ENCODE data around the gene ARV1. TPM values are rescaled to one million over a fixed set of nuclear protein-coding genes. Genes with fewer than 3 reads are reported as not detected.
A peak's percentile ranks its signal among the peaks of the same experiment; 100 is the strongest.
"Not testable (repeated sequence)": the region's sequence is repeated elsewhere in the genome, so short reads cannot be mapped to it uniquely, and the experiment has no call there.

Gene ARV1
- total and polyA plus RNA-seq, 5 experiments from 2014 or later: 10.6 to 35.2 (median 30.1) TPM

DNA sequence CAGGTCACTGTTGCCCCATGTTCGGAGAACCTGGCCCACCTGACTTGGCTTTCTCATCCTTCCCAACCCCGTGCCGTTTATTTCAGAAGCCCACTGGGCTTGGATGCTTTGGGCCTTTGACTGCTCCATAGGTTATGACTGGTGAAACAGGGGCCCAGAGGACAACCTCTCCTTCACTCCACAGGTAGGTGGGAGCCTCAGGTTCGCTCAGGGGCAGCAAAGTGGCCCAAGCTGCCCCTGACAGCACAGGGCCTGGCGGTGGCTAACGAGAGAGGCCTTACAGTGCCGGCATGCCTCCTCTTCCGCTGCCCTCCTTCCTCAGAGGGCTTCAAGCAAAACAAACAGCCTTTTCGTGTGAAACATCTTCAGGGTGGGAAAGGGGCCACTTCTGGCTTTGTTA is 44.3 kb downstream of the ARV1 start:
- peak overlapping the region in 1 of 10 donors; percentile 90 for H3K27ac Mint-ChIP-seq
- H3K4me1 Mint-ChIP-seq: peaks cover 7 to 18% (median 15%) of the 10 kb centered on the region in 4 donors
- POLR2A ChIA-PET: no interaction called here
- H3K4me3 Mint-ChIP-seq: no peak overlapping the region
- DNase-seq: no peak
- H3K9me3 Mint-ChIP-seq: no peaks in the 10 kb centered on the region
- H3K36me3 Mint-ChIP-seq: peaks cover 0 to 21% (median 4%) of the 10 kb centered on the region in 3 donors
- peaks cover 0 to 3% (median 0%) of the 10 kb centered on the region in 5 donors for H3K27me3 Mint-ChIP-seq
- no peak for ATAC-seq

DNA sequence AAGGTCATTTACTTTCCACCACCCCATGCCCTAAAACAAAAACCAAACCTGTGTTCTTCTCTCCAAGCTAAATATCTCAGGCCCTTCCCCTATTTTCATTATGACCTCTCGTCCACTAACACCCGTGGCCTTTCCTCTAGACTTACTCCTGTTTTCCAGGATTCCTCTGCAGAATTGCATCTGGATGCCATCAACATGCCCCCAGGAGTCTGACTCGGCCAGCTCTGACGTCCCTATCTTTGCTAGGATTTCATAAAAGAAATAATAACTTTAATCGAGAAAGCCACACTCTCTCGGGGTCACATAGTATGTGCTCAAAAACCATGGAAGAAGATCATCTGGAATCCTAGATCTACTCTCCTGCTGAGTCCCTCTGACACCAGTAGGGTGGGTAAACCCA is 47.7 kb downstream of the ARV1 start:
- Mint-ChIP-seq H3K9me3 (no peaks in the 10 kb centered on the region), H3K36me3 (peaks cover 0 to 9% (median 0%) of the 10 kb centered on the region in 3 donors), H3K4me1 (peaks cover 8 to 17% (median 15%) of the 10 kb centered on the region in 4 donors), H3K4me3 (no peak overlapping the region), H3K27me3 (peaks cover 0 to 3% (median 0%) of the 10 kb centered on the region in 5 donors), H3K27ac (peak overlapping the region in 3 of 10 donors; percentile 5 to 46 (median 10))
- no peak for ATAC-seq
- POLR2A ChIA-PET: no interaction called here
- no peak for DNase-seq

GRCh38 chr1:231027136-231027925 is 48.4 kb downstream of the ARV1 start:
- Mint-ChIP-seq H3K36me3 (peaks cover 0 to 9% (median 0%) of the 10 kb centered on the region in 3 donors), H3K27me3 (peaks cover 0 to 3% (median 0%) of the 10 kb centered on the region in 5 donors), H3K4me1 (peaks cover 8 to 18% (median 14%) of the 10 kb centered on the region in 4 donors), H3K27ac (peak overlapping the region in 1 of 10 donors; percentile 41), H3K9me3 (no peaks in the 10 kb centered on the region), H3K4me3 (no peak overlapping the region)
- DNase-seq: no peak
- ATAC-seq: no peak
- POLR2A ChIA-PET: no interaction called here

GRCh38 chr1:231027971-231028370 is 49.1 kb downstream of the ARV1 start:
- H3K36me3 Mint-ChIP-seq: peaks cover 0 to 9% (median 0%) of the 10 kb centered on the region in 3 donors
- no peak for DNase-seq
- POLR2A ChIA-PET: no interaction called here
- no peak overlapping the region for H3K27ac Mint-ChIP-seq
- peaks cover 0 to 3% (median 0%) of the 10 kb centered on the region in 5 donors for H3K27me3 Mint-ChIP-seq
- H3K4me3 Mint-ChIP-seq: no peak overlapping the region
- H3K9me3 Mint-ChIP-seq: no peaks in the 10 kb centered on the region
- no peak for ATAC-seq
- peaks cover 9 to 24% (median 18%) of the 10 kb centered on the region in 4 donors for H3K4me1 Mint-ChIP-seq

DNA sequence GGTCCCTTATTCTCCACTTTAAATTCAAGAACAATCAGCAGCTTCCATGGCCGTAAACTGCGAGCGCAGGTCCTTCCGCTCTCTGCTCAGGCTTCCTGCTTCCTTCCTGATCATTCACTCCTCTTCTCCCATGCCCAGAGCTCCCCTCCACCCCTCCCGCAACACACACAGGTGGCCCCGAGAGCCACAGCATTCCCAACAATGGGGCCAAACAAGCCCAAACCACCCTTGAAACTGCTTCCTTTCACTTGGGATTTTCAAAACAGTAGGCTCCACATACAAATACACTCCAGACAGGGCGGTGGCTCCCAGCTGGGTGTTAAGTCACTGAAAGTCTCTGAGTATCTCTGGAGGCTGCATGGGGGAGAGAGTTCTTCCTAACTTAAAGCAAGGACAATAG is 49.8 kb downstream of the ARV1 start:
- Mint-ChIP-seq H3K4me1 (peaks cover 12 to 30% (median 21%) of the 10 kb centered on the region in 4 donors), H3K27me3 (peaks cover 0 to 3% (median 0%) of the 10 kb centered on the region in 5 donors), H3K9me3 (no peaks in the 10 kb centered on the region), H3K27ac (peak overlapping the region in 4 of 10 donors; percentile 4 to 21 (median 4)), H3K4me3 (peak overlapping the region in 5 of 10 donors; percentile 16 to 66 (median 40)), H3K36me3 (peaks cover 0 to 9% (median 0%) of the 10 kb centered on the region in 3 donors)
- POLR2A ChIA-PET: no interaction called here
- DNase-seq: no peak
- no peak for ATAC-seq

GRCh38 chr1:231029247-231029646 is 50.4 kb downstream of the ARV1 start:
- ATAC-seq, H3K36me3 Mint-ChIP-seq, H3K27ac Mint-ChIP-seq, H3K9me3 Mint-ChIP-seq, H3K27me3 Mint-ChIP-seq, H3K4me3 Mint-ChIP-seq, DNase-seq, POLR2A ChIA-PET: not testable (repeated sequence)
- H3K4me1 Mint-ChIP-seq: peaks cover 12 to 30% (median 23%) of the 10 kb centered on the region in 4 donors

DNA sequence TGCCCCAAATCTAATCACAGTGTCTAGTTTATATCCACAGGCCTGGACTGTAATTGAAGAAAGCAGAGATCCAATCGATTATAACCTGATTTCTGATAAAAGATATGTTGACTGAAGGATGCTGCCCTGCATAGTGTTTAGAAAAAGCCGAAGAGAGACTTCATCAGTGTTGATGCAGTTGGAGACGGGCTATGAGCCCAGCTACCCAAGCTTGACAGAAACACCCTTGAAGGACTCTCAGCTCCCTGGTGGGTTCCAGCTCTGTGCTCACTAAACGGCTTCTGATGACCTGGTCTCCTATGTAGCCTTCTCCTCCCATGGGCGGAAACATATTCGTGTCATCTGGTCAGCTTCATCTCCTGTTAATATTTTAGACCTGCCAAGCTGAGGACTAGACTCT is 50.9 kb downstream of the ARV1 start:
- Mint-ChIP-seq H3K4me3 (no peak overlapping the region), H3K4me1 (peaks cover 14 to 30% (median 23%) of the 10 kb centered on the region in 4 donors), H3K9me3 (no peaks in the 10 kb centered on the region), H3K36me3 (peaks cover 0 to 11% (median 0%) of the 10 kb centered on the region in 3 donors), H3K27ac (peak overlapping the region in 1 of 10 donors; percentile 18), H3K27me3 (peaks cover 0 to 3% (median 0%) of the 10 kb centered on the region in 5 donors)
- DNase-seq (no peak), ATAC-seq (no peak)
- POLR2A ChIA-PET: no interaction called here

- Mint-ChIP-seq H3K36me3 (peaks cover 0 to 4% (median 0%) of the 10 kb centered on the region in 3 donors), H3K27me3 (peaks cover 0 to 2% (median 0%) of the 10 kb centered on the region in 5 donors), H3K27ac (peak overlapping the region in 2 of 10 donors; percentile 14 to 59), H3K4me3 (no peak overlapping the region), H3K4me1 (peaks cover 24 to 42% (median 37%) of the 10 kb centered on the region in 4 donors), H3K9me3 (no peaks in the 10 kb centered on the region)
- POLR2A ChIA-PET: no interaction called here
- ATAC-seq: no peak
- DNase-seq: no peak
These were observed 54.1 kb downstream of the ARV1 start for GRCh38 chr1:231032963-231033362.

- POLR2A ChIA-PET: interaction anchor here (0.6 to 1.1 kb wide), 2 partner anchors 9 to 12 kb away, joined by 3 read pairs; no protein-coding TSS in a partner anchor
- H3K27me3 Mint-ChIP-seq: peaks cover 0 to 2% (median 0%) of the 10 kb centered on the region in 5 donors
- peaks cover 0 to 2% (median 0%) of the 10 kb centered on the region in 3 donors for H3K36me3 Mint-ChIP-seq
These were observed 56.9 kb downstream of the ARV1 start for GRCh38 chr1:231035799-231036198.

GRCh38 chr1:231036416-231036815 is 57.5 kb downstream of the ARV1 start:
- H3K4me3 Mint-ChIP-seq: peak overlapping the region in 3 of 10 donors; percentile 3 to 53 (median 3)
- H3K27me3 Mint-ChIP-seq: peaks cover 0 to 2% (median 0%) of the 10 kb centered on the region in 5 donors
- H3K9me3 Mint-ChIP-seq: no peaks in the 10 kb centered on the region
- ATAC-seq (no peak), DNase-seq (no peak)
- H3K4me1 Mint-ChIP-seq: peaks cover 23 to 44% (median 39%) of the 10 kb centered on the region in 4 donors
- H3K27ac Mint-ChIP-seq: peak overlapping the region in 4 of 10 donors; percentile 0 to 62 (median 9)
- POLR2A ChIA-PET: interaction anchor here (1.1 kb wide), 1 partner anchor 9 kb away, joined by 3 read pairs; no protein-coding TSS in a partner anchor
- H3K36me3 Mint-ChIP-seq: peaks cover 0 to 2% (median 0%) of the 10 kb centered on the region in 3 donors

More at GRCh38 chr1:231035799-231036198, 56.9 kb downstream of the ARV1 start:
- H3K27ac Mint-ChIP-seq: no peak overlapping the region
- ATAC-seq (no peak), DNase-seq (no peak)
- H3K9me3 Mint-ChIP-seq: no peaks in the 10 kb centered on the region
- H3K4me3 Mint-ChIP-seq: no peak overlapping the region
- peaks cover 20 to 41% (median 35%) of the 10 kb centered on the region in 4 donors for H3K4me1 Mint-ChIP-seq

DNA sequence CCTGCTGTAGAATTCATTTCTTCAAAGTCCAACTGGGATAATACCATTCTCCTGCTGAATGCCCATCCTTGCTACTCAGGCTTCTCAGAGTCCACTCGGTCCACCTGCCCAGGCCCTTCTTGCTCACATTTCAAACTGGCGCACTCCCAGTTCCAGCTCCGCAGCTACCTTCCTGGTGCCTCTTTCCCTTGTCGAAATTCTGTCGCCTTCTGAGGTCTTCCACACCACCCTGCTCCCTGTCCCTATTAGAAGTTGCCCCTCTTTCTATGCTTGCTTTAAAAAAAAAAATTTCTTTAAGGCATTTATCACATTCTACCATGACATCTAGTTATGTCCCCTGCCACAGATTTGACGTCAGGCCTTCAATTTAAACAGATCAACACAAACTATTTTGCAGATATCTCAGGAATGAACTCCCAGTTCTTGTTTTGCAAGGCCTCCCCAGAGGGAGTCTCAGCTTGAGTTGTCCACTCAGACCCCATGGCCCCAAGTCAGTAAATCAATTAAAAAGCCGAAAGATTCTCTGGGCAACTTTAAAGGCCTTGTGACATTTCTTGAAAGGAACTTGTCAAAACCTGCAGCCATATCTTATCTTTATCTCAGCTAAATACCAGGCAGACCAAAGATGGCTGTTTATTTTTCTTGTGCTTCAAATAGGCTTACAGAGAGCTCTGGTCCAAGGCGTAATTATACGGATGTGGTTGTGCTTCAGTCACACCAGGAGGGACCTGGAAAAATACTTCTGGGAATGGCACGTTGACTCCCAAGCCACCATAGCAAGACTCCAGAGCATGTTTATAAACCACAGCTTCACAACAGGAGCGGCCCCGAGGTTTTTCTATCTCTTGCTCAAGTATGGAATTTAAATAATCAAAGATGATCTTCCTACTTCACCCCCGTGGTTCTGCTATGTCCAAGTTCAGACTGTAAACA is 59.0 kb downstream of the ARV1 start:
- Mint-ChIP-seq H3K4me1 (peaks cover 21 to 46% (median 38%) of the 10 kb centered on the region in 4 donors), H3K9me3 (no peaks in the 10 kb centered on the region), H3K27ac (peak overlapping the region in 3 of 10 donors; percentile 6 to 62 (median 40)), H3K27me3 (peaks cover 0 to 2% (median 0%) of the 10 kb centered on the region in 5 donors), H3K4me3 (peak overlapping the region in 6 of 10 donors; percentile 30 to 83 (median 68)), H3K36me3 (peaks cover 0 to 2% (median 0%) of the 10 kb centered on the region in 3 donors)
- DNase-seq (no peak), ATAC-seq (no peak)
- POLR2A ChIA-PET: interaction anchor here (4.9 kb wide), 1 partner anchor 60 kb away, joined by 25 read pairs; the partner anchor contains the start of genes ARV1 and TTC13

Measured in naive thymus-derived CD8-positive, alpha-beta T cell (primary cell).